Subcutaneous abdominal adipose tissue (tissue), 5 donors: ENCODE measurements around the gene ATG7.
"Not testable (repeated sequence)": the region's sequence is repeated elsewhere in the genome, so short reads cannot be mapped to it uniquely, and the experiment has no call there.

Experiments
- H3K27ac ChIP-seq: one replicate; pipeline ENCODE4 v1.7.0; 2013; ENCODE audit warnings: low read depth, mild to moderate bottlenecking, inconsistent platforms, low read length, moderate library complexity
- H3K27me3 ChIP-seq, 5 donors: one replicate each; pipeline ENCODE4 v1.7.0; 2013; ENCODE audit warnings: low read length in 5 of 5, inconsistent platforms in 1 of 5; ENCODE audit not compliant: control insufficient read depth in 5 of 5, insufficient read depth in 4 of 5
- H3K36me3 ChIP-seq, 5 donors: one replicate each; pipeline ENCODE4 v1.7.0; 2013; ENCODE audit warnings: low read length in 5 of 5; ENCODE audit not compliant: control insufficient read depth in 5 of 5, insufficient read depth in 5 of 5
- H3K4me1 ChIP-seq, 5 donors: one replicate each; pipeline ENCODE4 v1.7.0; 2013; ENCODE audit warnings: low read length in 5 of 5, mild to moderate bottlenecking in 3 of 5, moderate library complexity in 1 of 5; ENCODE audit not compliant: control insufficient read depth in 5 of 5, insufficient read depth in 5 of 5
- H3K4me3 ChIP-seq, 5 donors: one replicate each; pipeline ENCODE4 v1.7.0; 2013; ENCODE audit warnings: low read length in 5 of 5, low read depth in 1 of 5
- H3K9ac ChIP-seq, 5 donors: one replicate each; pipeline ENCODE4 v1.7.0; 2013; ENCODE audit warnings: low read length in 5 of 5, mild to moderate bottlenecking in 4 of 5, moderate library complexity in 3 of 5
- H3K9me3 ChIP-seq, 5 donors: one replicate each; pipeline ENCODE4 v1.7.0; 2013; ENCODE audit warnings: low read length in 5 of 5; ENCODE audit not compliant: control insufficient read depth in 5 of 5
- donor health status: healthy.
- donor health status: healthy.
- donor health status: healthy.
- donor health status: healthy.
- donor health status: healthy.

ATG7 gene

DNA sequence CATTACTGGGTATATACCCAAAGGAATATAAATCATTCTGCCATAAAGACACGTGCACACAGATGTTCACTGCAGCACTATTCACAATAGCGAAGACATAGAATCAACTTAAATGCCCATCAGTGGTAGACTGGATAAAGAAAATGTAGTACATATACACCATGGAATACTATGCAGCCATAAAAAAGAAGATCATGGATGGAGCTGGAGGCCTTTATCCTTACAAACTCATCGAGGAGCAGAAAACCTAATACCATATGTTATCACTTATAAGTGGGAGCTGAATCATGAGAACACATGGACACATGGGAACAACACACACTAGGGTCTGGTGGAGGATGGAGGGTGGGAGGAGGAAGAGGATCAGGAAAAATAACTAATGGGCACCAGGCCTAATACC lies 173.0 kb downstream of the ATG7 start:
- H3K4me3 ChIP-seq, H3K36me3 ChIP-seq, H3K4me1 ChIP-seq, H3K9me3 ChIP-seq, H3K27me3 ChIP-seq, H3K27ac ChIP-seq, H3K9ac ChIP-seq: not testable (repeated sequence)

DNA sequence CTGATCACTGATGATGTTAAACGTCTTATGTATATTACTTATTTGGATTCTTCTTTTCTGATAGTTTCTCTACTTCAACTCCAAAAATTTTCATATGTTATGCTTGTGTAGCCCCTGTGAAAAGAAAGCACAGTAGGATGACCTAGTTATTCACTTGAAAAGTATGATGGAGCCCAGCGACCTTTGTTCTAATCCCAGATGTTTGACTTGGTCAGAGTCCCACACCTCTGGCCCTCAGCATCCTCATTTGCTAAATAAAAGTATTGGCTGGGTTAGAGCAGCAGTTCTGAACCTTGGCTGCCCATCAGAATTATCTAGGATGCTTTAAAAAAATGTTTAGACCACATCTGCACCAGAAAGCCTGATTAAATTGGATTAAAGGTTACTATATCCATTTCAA lies 173.7 kb downstream of the ATG7 start:
- Histone ChIP-seq H3K9me3 (no peaks in the 10 kb centered on the region), H3K4me3 (no peak overlapping the region), H3K36me3 (no peaks in the 10 kb centered on the region), H3K9ac (no peak overlapping the region), H3K27ac (no peak overlapping the region), H3K27me3 (no peaks in the 10 kb centered on the region), H3K4me1 (peaks cover 0 to 4% (median 0%) of the 10 kb centered on the region in 5 donors)

- no peak overlapping the region for H3K9ac ChIP-seq
- H3K27ac ChIP-seq: no peak overlapping the region
- no peaks in the 10 kb centered on the region for H3K9me3 ChIP-seq
- H3K36me3 ChIP-seq: no peaks in the 10 kb centered on the region
- H3K4me1 ChIP-seq: peaks cover 0 to 4% (median 0%) of the 10 kb centered on the region in 5 donors
- H3K4me3 ChIP-seq: no peak overlapping the region
- no peaks in the 10 kb centered on the region for H3K27me3 ChIP-seq
Observed at GRCh38 chr3:11447584-11448200, 175.5 kb downstream of the ATG7 start.

GRCh38 chr3:11450015-11450414 lies 177.8 kb downstream of the ATG7 start:
- Histone ChIP-seq H3K36me3 (no peaks in the 10 kb centered on the region), H3K4me3 (no peak overlapping the region), H3K4me1 (peaks cover 0 to 8% (median 0%) of the 10 kb centered on the region in 5 donors), H3K27me3 (no peaks in the 10 kb centered on the region), H3K27ac (no peak overlapping the region), H3K9ac (no peak overlapping the region), H3K9me3 (no peaks in the 10 kb centered on the region)

DNA sequence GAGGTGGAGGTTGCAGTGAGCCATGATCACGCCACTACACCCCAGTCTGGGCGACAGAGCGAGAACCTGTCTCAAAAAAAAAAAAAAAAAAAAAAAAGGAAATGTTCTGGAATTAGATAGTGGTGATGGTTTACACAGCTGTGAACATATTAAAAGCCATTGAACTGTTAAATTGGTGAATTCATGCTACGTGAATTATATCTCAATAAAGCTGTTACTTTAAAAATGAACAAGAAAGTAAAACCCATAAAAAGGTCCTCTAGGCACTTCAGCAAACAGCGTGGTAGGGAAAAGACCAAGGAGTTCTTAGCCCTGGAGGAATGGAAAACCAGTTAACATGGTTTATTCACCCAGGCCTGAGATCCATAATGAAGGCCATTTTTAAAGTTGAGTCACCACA lies 180.1 kb downstream of the ATG7 start:
- Histone ChIP-seq H3K27ac (no peak overlapping the region), H3K9me3 (no peaks in the 10 kb centered on the region), H3K9ac (no peak overlapping the region), H3K4me3 (no peak overlapping the region), H3K27me3 (no peaks in the 10 kb centered on the region), H3K4me1 (peaks cover 0 to 8% (median 0%) of the 10 kb centered on the region in 5 donors), H3K36me3 (peaks cover 0 to 6% (median 0%) of the 10 kb centered on the region in 5 donors)

DNA sequence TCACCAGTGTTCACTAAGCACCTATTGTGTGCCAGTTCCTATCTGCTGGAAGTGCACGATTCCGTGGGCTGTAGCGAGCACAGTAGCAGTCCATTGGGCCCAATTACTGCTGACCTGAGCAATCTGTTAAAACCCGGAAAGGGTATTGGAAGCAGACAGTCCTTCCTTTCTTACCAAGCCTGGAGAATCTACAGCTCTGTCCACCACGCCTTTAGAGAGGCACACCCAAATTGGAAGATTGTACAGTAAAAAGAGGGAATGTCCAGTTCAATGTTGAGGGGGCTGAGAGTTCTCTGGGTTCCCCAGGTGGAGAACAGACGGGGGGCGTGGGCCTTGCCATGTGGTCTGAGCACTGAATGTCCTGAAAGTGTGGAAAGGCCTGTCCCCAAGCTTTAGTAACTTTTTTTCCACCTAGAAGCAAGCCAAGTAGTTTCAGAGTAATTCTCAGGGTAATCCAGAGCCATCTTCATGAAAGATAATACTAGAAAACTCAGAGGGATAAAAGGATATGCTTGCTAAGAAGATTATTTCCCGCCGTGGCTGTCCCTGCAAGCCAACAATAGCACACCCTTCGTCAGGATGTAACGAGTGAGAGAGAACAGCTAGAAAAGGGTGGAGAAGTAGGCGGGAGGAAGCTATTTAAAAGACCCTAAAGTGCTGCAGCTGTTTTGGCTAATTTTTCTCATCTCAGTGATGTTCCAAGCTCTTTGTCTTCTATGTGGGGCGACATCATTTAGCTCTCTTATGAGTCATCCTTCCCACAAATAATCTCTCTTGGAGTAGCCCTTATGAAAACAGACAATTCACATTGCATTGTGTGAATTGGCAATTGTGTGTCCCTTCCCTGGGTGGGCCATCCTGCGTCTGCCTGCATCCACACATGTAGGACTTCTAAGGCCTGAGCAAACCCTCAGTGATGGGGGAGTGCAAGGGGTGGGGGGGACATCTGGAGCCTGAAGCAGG lies 181.0 kb downstream of the ATG7 start:
- H3K27ac ChIP-seq: peak overlapping the region; percentile 45
- H3K4me1 ChIP-seq: peaks cover 0 to 8% (median 0%) of the 10 kb centered on the region in 5 donors
- H3K36me3 ChIP-seq: peaks cover 0 to 6% (median 0%) of the 10 kb centered on the region in 5 donors
- H3K9me3 ChIP-seq: no peaks in the 10 kb centered on the region
- H3K9ac ChIP-seq: no peak overlapping the region
- no peak overlapping the region for H3K4me3 ChIP-seq
- no peaks in the 10 kb centered on the region for H3K27me3 ChIP-seq

DNA sequence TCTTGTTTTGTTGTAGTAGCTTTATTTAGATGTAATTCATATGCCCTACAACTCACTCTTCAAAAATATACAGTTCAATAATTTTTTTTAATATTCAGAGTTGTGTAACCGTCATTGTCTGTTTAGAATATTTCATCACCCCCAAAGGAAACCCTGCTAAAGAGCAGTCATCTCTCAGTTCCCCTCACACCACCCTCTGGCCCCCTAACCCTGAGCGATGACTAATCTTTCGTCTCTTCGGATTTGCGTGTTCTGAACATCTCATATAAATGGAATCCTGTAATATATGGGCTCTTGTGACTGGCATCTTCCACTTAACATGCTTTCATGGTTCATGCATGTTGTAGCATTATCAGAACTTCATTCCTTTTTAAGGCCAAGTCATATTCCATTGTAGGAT lies 183.8 kb downstream of the ATG7 start:
- Histone ChIP-seq H3K4me1 (peaks cover 0 to 8% (median 0%) of the 10 kb centered on the region in 5 donors), H3K27me3 (no peaks in the 10 kb centered on the region), H3K9ac (no peak overlapping the region), H3K36me3 (peaks cover 0 to 6% (median 0%) of the 10 kb centered on the region in 5 donors), H3K4me3 (no peak overlapping the region), H3K27ac (no peak overlapping the region), H3K9me3 (no peaks in the 10 kb centered on the region)

GRCh38 chr3:11457135-11457534 lies 184.9 kb downstream of the ATG7 start:
- Histone ChIP-seq H3K9ac (no peak overlapping the region), H3K27me3 (no peaks in the 10 kb centered on the region), H3K9me3 (no peaks in the 10 kb centered on the region), H3K27ac (no peak overlapping the region), H3K4me3 (no peak overlapping the region), H3K36me3 (peaks cover 0 to 6% (median 0%) of the 10 kb centered on the region in 5 donors), H3K4me1 (peaks cover 0 to 8% (median 0%) of the 10 kb centered on the region in 5 donors)

DNA sequence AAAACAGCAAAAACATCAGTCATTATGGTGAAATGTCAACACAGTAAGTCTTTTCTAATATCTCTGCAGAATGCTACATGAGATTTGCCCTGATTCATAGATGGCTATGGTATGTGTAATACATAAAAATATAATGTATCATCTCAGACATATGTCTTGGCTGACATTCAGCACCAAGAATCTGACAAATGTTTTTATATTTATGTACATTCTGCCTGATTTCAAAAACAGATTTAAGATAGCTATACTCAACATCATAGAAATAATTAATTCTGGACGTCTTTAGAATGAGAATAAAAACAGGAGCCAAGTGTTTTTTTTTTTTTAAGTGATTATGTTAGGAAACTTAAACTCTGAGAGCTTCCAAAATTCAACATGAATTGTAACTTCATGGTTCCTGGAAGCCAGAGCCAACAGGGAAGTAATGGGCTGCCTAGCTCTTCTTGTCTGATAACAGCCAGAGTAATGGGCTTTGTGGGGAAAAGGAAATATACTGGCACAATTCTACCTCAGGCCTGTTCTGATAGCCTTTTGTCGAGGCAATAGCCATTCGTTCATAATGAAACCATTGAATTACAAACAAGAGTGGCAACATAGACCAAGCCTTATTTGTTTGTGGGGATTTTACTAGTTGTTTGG lies 187.1 kb downstream of the ATG7 start:
- Histone ChIP-seq H3K27me3 (no peaks in the 10 kb centered on the region), H3K4me3 (no peak overlapping the region), H3K4me1 (no peaks in the 10 kb centered on the region), H3K36me3 (peaks cover 0 to 6% (median 0%) of the 10 kb centered on the region in 5 donors), H3K27ac (no peak overlapping the region), H3K9me3 (no peaks in the 10 kb centered on the region), H3K9ac (no peak overlapping the region)

- Histone ChIP-seq H3K4me1 (peaks cover 0 to 9% (median 7%) of the 10 kb centered on the region in 5 donors), H3K4me3 (no peak overlapping the region), H3K36me3 (peaks cover 0 to 4% (median 0%) of the 10 kb centered on the region in 5 donors), H3K9me3 (no peaks in the 10 kb centered on the region), H3K27ac (no peak overlapping the region), H3K27me3 (no peaks in the 10 kb centered on the region), H3K9ac (no peak overlapping the region)
Observed at GRCh38 chr3:11461226-11461625, 189.0 kb downstream of the ATG7 start.
